ENCODE measurements around the gene LAPTM5. TPM values are rescaled to one million over a fixed set of nuclear protein-coding genes. Genes with fewer than 3 reads are reported as not detected.

The LAPTM5 gene
- total and polyA plus RNA-seq, 4 donors, result 18.0 to 46.2 (median 28.1) TPM

GRCh38 chr1:30705698-30706097, 51.9 kb downstream of the LAPTM5 start:
- no peak overlapping the region for H3K27ac ChIP-seq (ENCODE audit: low read depth in 1 of 2, low read length in 2 of 2)
- no peak overlapping the region for H3K4me3 ChIP-seq (ENCODE audit: low read depth in 1 of 3, low read length in 3 of 3)
- no peak for DNase-seq (ENCODE audit: low spot score)
- no peaks in the 10 kb centered on the region for H3K27me3 ChIP-seq (ENCODE audit: control insufficient read depth in 4 of 4, insufficient read depth in 4 of 4, low read length in 3 of 4)
- H3K4me1 ChIP-seq (ENCODE audit: control insufficient read depth in 4 of 4, insufficient read depth in 4 of 4, low read length in 3 of 4), result peaks cover 0 to 4% (median 0%) of the 10 kb centered on the region in 4 donors
- no peak for TF ChIP-seq HNF4G (IDR thresholded peaks at IDR 0.05)
- no peak for TF ChIP-seq EGR1 (IDR thresholded peaks at IDR 0.05; ENCODE audit: low read depth in 2 of 2)
- no peak overlapping the region for H3K9ac ChIP-seq (ENCODE audit: low read depth in 1 of 2, low read length in 2 of 2)
- WGBS, result 71% methylated on average over 4 of the region's 4 CpGs
- H3K36me3 ChIP-seq (ENCODE audit: control insufficient read depth in 4 of 4, insufficient read depth in 3 of 4, low read depth in 1 of 4, low read length in 3 of 4), result no peaks in the 10 kb centered on the region
- no peaks in the 10 kb centered on the region for H3K9me3 ChIP-seq (ENCODE audit: control insufficient read depth in 4 of 4, low read length in 3 of 4)

- no peak for TF ChIP-seq SP1 (IDR thresholded peaks at IDR 0.05)
- no peak for TF ChIP-seq ZBTB33 (IDR thresholded peaks at IDR 0.05)
- no peak for TF ChIP-seq RXRA (IDR thresholded peaks at IDR 0.05)
- no peak for TF ChIP-seq TAF1 (conservative IDR thresholded peaks at IDR 0.05)
- no peak for TF ChIP-seq CTCF (IDR thresholded peaks at IDR 0.05; ENCODE audit: low read depth, low read length, missing input control)
- no peak for TF ChIP-seq ATF3 (IDR thresholded peaks at IDR 0.05)
- TF ChIP-seq NR2F2 (IDR thresholded peaks at IDR 0.05), result no peak
- TF ChIP-seq FOXA2 (IDR thresholded peaks at IDR 0.05), result no peak
- no peak for TF ChIP-seq REST (IDR thresholded peaks at IDR 0.05)
- TF ChIP-seq HNF4A (conservative IDR thresholded peaks at IDR 0.05), result no peak
- no peak for TF ChIP-seq EGR1 (IDR thresholded peaks at IDR 0.05; ENCODE audit: low read depth in 2 of 2)
- TF ChIP-seq FOXA1 (IDR thresholded peaks at IDR 0.05), result no peak
- no peak for TF ChIP-seq MAX (IDR thresholded peaks at IDR 0.05)
- TF ChIP-seq RAD21 (IDR thresholded peaks at IDR 0.05), result no peak
- no peak for TF ChIP-seq GABPA (IDR thresholded peaks at IDR 0.05 in 1 of 2, conservative IDR thresholded peaks at IDR 0.05 in 1 of 2)
- TF ChIP-seq YY1 (IDR thresholded peaks at IDR 0.05), result no peak
- no peak for TF ChIP-seq HNF4G (IDR thresholded peaks at IDR 0.05)
- no peak for TF ChIP-seq JUND (IDR thresholded peaks at IDR 0.05)
- no peak for DNase-seq (ENCODE audit: low spot score)
- H3K4me3 ChIP-seq (ENCODE audit: low read depth in 1 of 3, low read length in 3 of 3), result no peak overlapping the region
Observed at GRCh38 chr1:30704765-30705509, 52.6 kb downstream of the LAPTM5 start.

More at GRCh38 chr1:30704765-30705509, 52.6 kb downstream of the LAPTM5 start:
- WGBS, result 81% methylated on average over 14 of the region's 14 CpGs
- H3K9ac ChIP-seq (ENCODE audit: low read depth in 1 of 2, low read length in 2 of 2), result no peak overlapping the region
- H3K4me1 ChIP-seq (ENCODE audit: control insufficient read depth in 4 of 4, insufficient read depth in 4 of 4, low read length in 3 of 4), result peaks cover 0 to 4% (median 0%) of the 10 kb centered on the region in 4 donors
- H3K9me3 ChIP-seq (ENCODE audit: control insufficient read depth in 4 of 4, low read length in 3 of 4), result no peaks in the 10 kb centered on the region
- H3K27ac ChIP-seq (ENCODE audit: low read depth in 1 of 2, low read length in 2 of 2), result no peak overlapping the region
- H3K36me3 ChIP-seq (ENCODE audit: control insufficient read depth in 4 of 4, insufficient read depth in 3 of 4, low read depth in 1 of 4, low read length in 3 of 4), result no peaks in the 10 kb centered on the region
- H3K27me3 ChIP-seq (ENCODE audit: control insufficient read depth in 4 of 4, insufficient read depth in 4 of 4, low read length in 3 of 4), result no peaks in the 10 kb centered on the region
